Stromal cell of bone marrow (primary cell): ENCODE data around the gene PLA2G2A.

Experiments used
- DNase-seq: peaks from one replicate; pipeline ENCODE4 v3.0.0-alpha.2; 2012; ENCODE audit warnings: low read depth

The PLA2G2A gene

GRCh38 chr1:19926296-19927129 lies 52.9 kb downstream of the PLA2G2A start:
- no peak for DNase-seq
